Measurements from ENCODE around the gene OR2T1. TPM values are rescaled to one million over a fixed set of nuclear protein-coding genes. Genes with fewer than 3 reads are reported as not detected.

OR2T1 gene
- total and polyA plus RNA-seq, 10 of the 15 experiments (the other 5 are each of a cell fraction or from before 2014, with no cell fraction given), result 0.02 TPM; not detected in 9

DNA sequence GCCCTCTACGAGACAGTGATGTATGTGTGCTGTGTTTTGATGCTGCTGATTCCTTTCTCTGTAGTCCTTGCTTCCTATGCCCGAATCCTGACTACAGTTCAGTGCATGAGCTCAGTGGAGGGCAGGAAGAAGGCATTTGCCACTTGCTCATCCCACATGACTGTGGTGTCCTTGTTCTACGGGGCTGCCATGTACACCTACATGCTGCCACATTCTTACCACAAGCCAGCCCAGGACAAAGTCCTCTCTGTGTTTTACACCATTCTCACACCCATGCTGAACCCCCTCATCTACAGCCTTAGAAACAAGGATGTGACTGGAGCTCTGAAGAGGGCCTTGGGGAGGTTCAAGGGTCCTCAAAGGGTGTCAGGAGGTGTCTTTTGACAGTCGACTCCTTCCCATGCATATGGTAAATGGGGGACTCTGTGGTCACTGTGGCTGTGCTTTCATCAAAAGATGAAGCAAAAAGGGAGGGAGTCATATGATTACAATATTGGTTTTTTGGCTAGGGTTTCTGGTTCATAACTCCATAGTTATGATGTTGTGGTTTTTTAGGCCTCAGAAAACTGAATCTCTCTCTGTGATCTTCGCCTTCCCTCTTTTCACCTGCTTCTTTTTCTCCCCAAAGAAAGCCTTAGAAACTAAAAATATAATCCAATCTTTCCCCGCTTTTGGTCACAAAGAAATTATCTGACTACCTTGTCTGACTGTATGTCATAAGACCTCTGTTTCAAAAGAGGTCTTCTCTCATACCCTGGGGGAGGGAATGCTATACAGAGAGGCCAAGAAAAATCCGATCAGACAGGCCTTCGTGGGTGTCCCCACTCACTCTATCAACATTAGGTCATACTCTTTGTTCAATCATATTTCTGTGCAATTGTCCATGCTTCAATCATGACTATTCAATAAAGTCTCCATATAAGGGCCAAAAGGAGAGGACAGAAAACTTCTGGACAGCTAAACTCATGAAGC is 4.2 kb downstream of the OR2T1 start:
- ChIA-PET SMC1A (ENCODE audit: uncharacterized antibody, unreplicated experiment) (interaction anchor here (0.6 to 4.1 kb wide), 12 partner anchors 10 to 400 kb away, joined by 3 to 61 read pairs (median 3); no protein-coding TSS in a partner anchor), POLR2A (interaction anchor here (0.7 to 1.2 kb wide), 3 partner anchors 22 to 431 kb away, joined by 3 read pairs; partner anchors contain the start of gene ZNF672), RAD21 (ENCODE audit: unreplicated experiment) (interaction anchor here (0.8 to 3.7 kb wide), 3 partner anchors 22 to 399 kb away, joined by 3 to 45 read pairs (median 33); no protein-coding TSS in a partner anchor), CTCF (interaction anchor here (1.2 to 1.5 kb wide), 5 partner anchors 51 to 398 kb away, joined by 3 to 9 read pairs (median 4); no protein-coding TSS in a partner anchor)
- peak; percentile 42 for DNase-seq (ENCODE audit: low read depth, low spot score)
- Histone ChIP-seq H2AFZ (ENCODE audit: control insufficient read depth, low read depth, low read length) (peak overlapping the region; percentile 73), H3K4me1 (ENCODE audit: control insufficient read depth, insufficient read depth, low read length) (peaks cover 8% of the 10 kb centered on the region), H3K4me3 (no peak overlapping the region), H3K9ac (ENCODE audit: control insufficient read depth, insufficient read depth, low read length) (peak overlapping the region; percentile 17; the same call in 1 of the 2 replicates), H3K79me2 (ENCODE audit: control insufficient read depth, insufficient read depth, low read length) (no peaks in the 10 kb centered on the region), H3K4me2 (ENCODE audit: control insufficient read depth, insufficient read depth) (peak overlapping the region; percentile 25; the same call in 1 of the 2 replicates), H3K9me3 (replicated peaks; ENCODE audit: control insufficient read depth, insufficient read depth, low read length) (peaks cover 7% of the 10 kb centered on the region; the same call in 2 of the 3 replicates), H3K27me3 (replicated peaks in 1 of 2; ENCODE audit: control insufficient read depth in 2 of 2, insufficient read depth in 2 of 2, low read length in 1 of 2) (no peaks in the 10 kb centered on the region), H3K36me3 (ENCODE audit: control insufficient read depth in 2 of 2, insufficient read depth in 2 of 2, low read length in 1 of 2) (no peaks in the 10 kb centered on the region; a peak in 1 of 4 replicates), H4K20me1 (ENCODE audit: control insufficient read depth, insufficient read depth) (no peaks in the 10 kb centered on the region), H3K27ac (ENCODE audit: control insufficient read depth, insufficient read depth) (peak overlapping the region; percentile 67)
- FAIRE-seq, result no peak
- in situ Hi-C loops (cut with MboI), result loop anchor here (5.0 kb wide), 1 partner anchor 400 kb away; no protein-coding TSS in a partner anchor
- 57% methylated on average over 8 of the region's 8 CpGs for WGBS (ENCODE audit: insufficient coverage, insufficient replicate concordance, low lambda C conversion rate, missing lambda C conversion rate)
- intact Hi-C loops (cut with micrococcal nuclease; ENCODE audit: unreplicated experiment), result loop anchor here (5.0 kb wide), 2 partner anchors 35 to 60 kb away; no protein-coding TSS in a partner anchor
- ATAC-seq, result peak; percentile 88
- TSS peak; percentile 58 for BruUV-seq (replicated peaks)
- TF ChIP-seq, protein P1, sequence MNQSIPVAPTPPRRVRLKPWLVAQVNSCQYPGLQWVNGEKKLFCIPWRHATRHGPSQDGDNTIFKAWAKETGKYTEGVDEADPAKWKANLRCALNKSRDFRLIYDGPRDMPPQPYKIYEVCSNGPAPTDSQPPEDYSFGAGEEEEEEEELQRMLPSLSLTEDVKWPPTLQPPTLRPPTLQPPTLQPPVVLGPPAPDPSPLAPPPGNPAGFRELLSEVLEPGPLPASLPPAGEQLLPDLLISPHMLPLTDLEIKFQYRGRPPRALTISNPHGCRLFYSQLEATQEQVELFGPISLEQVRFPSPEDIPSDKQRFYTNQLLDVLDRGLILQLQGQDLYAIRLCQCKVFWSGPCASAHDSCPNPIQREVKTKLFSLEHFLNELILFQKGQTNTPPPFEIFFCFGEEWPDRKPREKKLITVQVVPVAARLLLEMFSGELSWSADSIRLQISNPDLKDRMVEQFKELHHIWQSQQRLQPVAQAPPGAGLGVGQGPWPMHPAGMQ (IDR thresholded peaks at IDR 0.05; ENCODE audit: borderline replicate concordance), result no peak
- TF ChIP-seq TCF12 (IDR thresholded peaks at IDR 0.05; ENCODE audit: low read depth, low read length), result peak; percentile 18; the same call in 1 of the 2 replicates
- TF ChIP-seq RUNX3 (IDR thresholded peaks at IDR 0.05; ENCODE audit: low read length), result peak; percentile 97
- 0 out of 2 replicates have a peak, but pooled peaks have one; percentile 52 for TF ChIP-seq BMI1 (IDR thresholded peaks at IDR 0.05; ENCODE audit: borderline replicate concordance)
- peak in 1 of 2 experiments; percentile 39; a peak in 2 of 4 replicates for TF ChIP-seq BHLHE40 (IDR thresholded peaks at IDR 0.05; ENCODE audit: borderline replicate concordance in 1 of 2, low read depth in 2 of 2, low read length in 1 of 2)
- TF ChIP-seq ZNF687 (IDR thresholded peaks at IDR 0.05), result peak; percentile 35
- peak; percentile 45 for TF ChIP-seq DPF2 (IDR thresholded peaks at IDR 0.05)
- no peak for TF ChIP-seq ATF3 (IDR thresholded peaks at IDR 0.05; ENCODE audit: borderline replicate concordance, extremely low read depth, low read depth, low read length)
- TF ChIP-seq, protein P2, sequence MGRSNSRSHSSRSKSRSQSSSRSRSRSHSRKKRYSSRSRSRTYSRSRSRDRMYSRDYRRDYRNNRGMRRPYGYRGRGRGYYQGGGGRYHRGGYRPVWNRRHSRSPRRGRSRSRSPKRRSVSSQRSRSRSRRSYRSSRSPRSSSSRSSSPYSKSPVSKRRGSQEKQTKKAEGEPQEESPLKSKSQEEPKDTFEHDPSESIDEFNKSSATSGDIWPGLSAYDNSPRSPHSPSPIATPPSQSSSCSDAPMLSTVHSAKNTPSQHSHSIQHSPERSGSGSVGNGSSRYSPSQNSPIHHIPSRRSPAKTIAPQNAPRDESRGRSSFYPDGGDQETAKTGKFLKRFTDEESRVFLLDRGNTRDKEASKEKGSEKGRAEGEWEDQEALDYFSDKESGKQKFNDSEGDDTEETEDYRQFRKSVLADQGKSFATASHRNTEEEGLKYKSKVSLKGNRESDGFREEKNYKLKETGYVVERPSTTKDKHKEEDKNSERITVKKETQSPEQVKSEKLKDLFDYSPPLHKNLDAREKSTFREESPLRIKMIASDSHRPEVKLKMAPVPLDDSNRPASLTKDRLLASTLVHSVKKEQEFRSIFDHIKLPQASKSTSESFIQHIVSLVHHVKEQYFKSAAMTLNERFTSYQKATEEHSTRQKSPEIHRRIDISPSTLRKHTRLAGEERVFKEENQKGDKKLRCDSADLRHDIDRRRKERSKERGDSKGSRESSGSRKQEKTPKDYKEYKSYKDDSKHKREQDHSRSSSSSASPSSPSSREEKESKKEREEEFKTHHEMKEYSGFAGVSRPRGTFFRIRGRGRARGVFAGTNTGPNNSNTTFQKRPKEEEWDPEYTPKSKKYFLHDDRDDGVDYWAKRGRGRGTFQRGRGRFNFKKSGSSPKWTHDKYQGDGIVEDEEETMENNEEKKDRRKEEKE (IDR thresholded peaks at IDR 0.05), result no peak

Measured in GM12878 (cell line).